K562 (cell line): ENCODE results near the gene CASP2. TPM values are rescaled to one million over a fixed set of nuclear protein-coding genes. Genes with fewer than 3 reads are reported as not detected.

ENCODE experiments used
- ADNP ChIP-seq: fragments of 200-800 bp; sonication (Bioruptor generic); IDR thresholded peaks from 2 replicates; pipeline ENCODE4 v1.6.1; 2016; ENCODE audit warnings: missing genetic modification characterization, missing compliant biosample characterization
- CREB3 ChIP-seq: fragments of 450-650 bp; conservative IDR thresholded peaks from 2 replicates; pipeline ENCODE4 v1.6.1; 2016; ENCODE audit warnings: missing genetic modification characterization, low read depth, mild to moderate bottlenecking, missing compliant biosample characterization, moderate library complexity
- EHMT2 ChIP-seq: fragments of 450-650 bp; IDR thresholded peaks from 2 replicates; pipeline ENCODE4 v1.6.1; 2018; ENCODE audit warnings: antibody characterized with exemption
- ELF4 ChIP-seq: fragments of 450-650 bp; formaldehyde crosslinking; IDR thresholded peaks from 2 replicates; pipeline ENCODE4 v1.4.0; 2022; ENCODE audit warnings: missing genetic modification characterization
- FOXA3 ChIP-seq, 2 experiments: fragments of 450-650 bp in 1 of 2; sonication (generic) in 1 of 2; formaldehyde crosslinking; IDR thresholded peaks in 1 of 2; conservative IDR thresholded peaks in 1 of 2; 2 replicates each; pipeline versions ENCODE4 v1.4.0 to v1.8.0; 2020 to 2022; ENCODE audit warnings: mild to moderate bottlenecking in 2 of 2, missing genetic modification reagents in 1 of 2
- FOXJ2 ChIP-seq: fragments of 200-800 bp; sonication (Bioruptor generic); IDR thresholded peaks from 2 replicates; pipeline ENCODE4 v1.6.1; 2016; ENCODE audit warnings: missing genetic modification characterization, missing compliant biosample characterization
- FOXM1 ChIP-seq, 2 experiments: fragments of 450-650 bp in 1 of 2; sonication (generic) in 1 of 2; formaldehyde crosslinking in 1 of 2; IDR thresholded peaks; 2 replicates each; pipeline versions ENCODE4 v1.6.1 to v1.9.0; 2017 to 2022; ENCODE audit warnings: low read depth in 2 of 2, mild to moderate bottlenecking in 2 of 2, missing genetic modification reagents in 1 of 2, moderate library complexity in 1 of 2
- HMBOX1 ChIP-seq: sonication (generic); IDR thresholded peaks from 2 replicates; pipeline ENCODE4 v1.6.1; 2016
- MYBL2 ChIP-seq, 2 experiments: fragments of 450-650 bp in 1 of 2; sonication (generic) in 1 of 2; formaldehyde crosslinking in 1 of 2; IDR thresholded peaks; 2 replicates each; pipeline versions ENCODE4 v1.6.1 to v1.8.1; 2017 to 2022; ENCODE audit warnings: borderline replicate concordance in 1 of 2, inconsistent platforms in 1 of 2, low read depth in 1 of 2, mild to moderate bottlenecking in 1 of 2, missing genetic modification reagents in 1 of 2, moderate library complexity in 1 of 2
- OTX1 ChIP-seq: fragments of 450-650 bp; formaldehyde crosslinking; IDR thresholded peaks from 2 replicates; pipeline ENCODE4 v1.4.0; 2022; ENCODE audit warnings: mild to moderate bottlenecking
- POLR2A ChIP-seq: fragments of 450-650 bp; conservative IDR thresholded peaks from 2 replicates; pipeline ENCODE4 v1.6.1; 2016
- POLR2H ChIP-seq: IDR thresholded peaks from 2 replicates; pipeline ENCODE4 v1.6.1; 2016; ENCODE audit warnings: missing genetic modification characterization, low read depth, mild to moderate bottlenecking, control low read depth, missing compliant biosample characterization, moderate library complexity
- SMARCE1 ChIP-seq: fragments of 450-650 bp; IDR thresholded peaks from 2 replicates; pipeline ENCODE4 v1.7.1; 2016; ENCODE audit warnings: mild to moderate bottlenecking
- TRIM28 ChIP-seq: fragments of 450-650 bp; IDR thresholded peaks from 2 replicates; pipeline ENCODE4 v1.6.1; 2017
- ZNF740 ChIP-seq, 3 experiments: fragments of 200-800 bp in 1 of 3; sonication (Bioruptor generic) in 1 of 3; sonication (generic) in 1 of 3; formaldehyde crosslinking in 1 of 3; IDR thresholded peaks; 2 replicates each; pipeline versions ENCODE4 v1.6.1 to v1.8.0; 2016 to 2022; ENCODE audit warnings: mild to moderate bottlenecking in 2 of 3, missing compliant biosample characterization in 2 of 3, missing genetic modification characterization in 2 of 3, missing genetic modification reagents in 1 of 3
- ZNF75A ChIP-seq: fragments of 450-650 bp; formaldehyde crosslinking; IDR thresholded peaks from 2 replicates; pipeline ENCODE4 v1.4.0; 2020; ENCODE audit warnings: mild to moderate bottlenecking
- polyA plus RNA-seq, 8 experiments: library from polyadenylated mRNA; depleted of rRNA in 4 of 8; stranded (reverse) in 5 of 8; unstranded in 3 of 8; fragments of >200 nt; fragmentation: Nextera tagmentation in 2 of 8; fragmentation: Illumina TruSeq in 1 of 8; extraction: Ambion mirVana in 2 of 8; extraction: Trizol in 1 of 8; gene quantifications; 2 replicates each; pipeline versions ENCODE4 v1.2.1 to v1.2.3, GENCODE V29; 2011 to 2014; ENCODE audit warnings: inconsistent platforms in 1 of 8, missing spikeins in 1 of 8
- total RNA-seq, 7 experiments: library from RNA; depleted of rRNA in 6 of 7; stranded (reverse); fragments of >200 nt in 6 of 7; fragmentation: Illumina TruSeq in 2 of 7; extraction: Trizol in 2 of 7; gene quantifications; 2 replicates each; pipeline versions ENCODE4 v1.2.1 to v1.2.3, GENCODE V29; 2011 to 2021; ENCODE audit warnings: low replicate concordance in 1 of 7

Gene CASP2
- total and polyA plus RNA-seq, 9 of the 15 experiments (the other 6 are each of a cell fraction or from before 2014, with no cell fraction given): 18.8 to 64.9 (median 24.1) TPM

GRCh38 chr7:143258831-143259230 is 29.3 kb upstream of the CASP2 start (continued):
- peak; percentile 42; the same call in 1 of the 2 replicates for TF ChIP-seq MYBL2 (IDR thresholded peaks at IDR 0.05; ENCODE audit: low read depth)
- TF ChIP-seq MYBL2 (CRISPR knock-in tag; IDR thresholded peaks at IDR 0.05; ENCODE audit: borderline replicate concordance): no peak
- 0 out of 2 replicates have a peak, but pooled peaks have one; percentile 46 for TF ChIP-seq POLR2A
- TF ChIP-seq ELF4: no peak
- peak; percentile 38; the same call in 1 of the 2 replicates for TF ChIP-seq POLR2H
- TF ChIP-seq ZNF75A (CRISPR knock-in tag): no peak
- peak; percentile 53; the same call in 1 of the 2 replicates for TF ChIP-seq FOXM1 (IDR thresholded peaks at IDR 0.05; ENCODE audit: low read depth)
- TF ChIP-seq FOXM1 (CRISPR knock-in tag; IDR thresholded peaks at IDR 0.05; ENCODE audit: low read depth): no peak
- TF ChIP-seq TRIM28: no peak
- no peak for TF ChIP-seq SMARCE1
- TF ChIP-seq ZNF740 (CRISPR knock-in tag; IDR thresholded peaks at IDR 0.05): no peak
- TF ChIP-seq ZNF740 (tag; IDR thresholded peaks at IDR 0.05): 0 out of 4 replicates have a peak, but pooled peaks of 1 of the 2 experiments have one; percentile 12
- TF ChIP-seq ADNP (tag): 0 out of 2 replicates have a peak, but pooled peaks have one; percentile 36
- no peak for TF ChIP-seq EHMT2
- 0 out of 2 replicates have a peak, but pooled peaks have one; percentile 29 for TF ChIP-seq CREB3 (tag)
- TF ChIP-seq FOXJ2: no peak; the same call in 1 of the 2 replicates
- peak in 1 of 2 experiments; percentile 68; a peak in 2 of 4 replicates for TF ChIP-seq FOXA3 (CRISPR knock-in tag; conservative IDR thresholded peaks at IDR 0.05 in 1 of 2, IDR thresholded peaks at IDR 0.05 in 1 of 2)
- peak; percentile 72; the same call in 1 of the 2 replicates for TF ChIP-seq HMBOX1
- TF ChIP-seq OTX1 (CRISPR knock-in tag): no peak
